Stimulated activated CD4-positive, alpha-beta T cell treated with anti-CD3 and anti-CD28 coated beads, Interleukin-12 subunit alpha, Interleukin-12 subunit beta, amount 100 ng/mL, for 24 hours (primary cell): Measurements from ENCODE around the gene SRPK1.
"Not testable (repeated sequence)": the region's sequence is repeated elsewhere in the genome, so short reads cannot be mapped to it uniquely, and the experiment has no call there.

ENCODE experiments used
- DNase-seq, 2 experiments: peaks; one replicate each; pipeline ENCODE4 v3.0.0-alpha.2; 2020; ENCODE audit warnings: low read depth in 2 of 2

SRPK1 gene

GRCh38 chr6:35931120-35931561 is 10.2 kb upstream of the SRPK1 start:
- no peak for DNase-seq

DNA sequence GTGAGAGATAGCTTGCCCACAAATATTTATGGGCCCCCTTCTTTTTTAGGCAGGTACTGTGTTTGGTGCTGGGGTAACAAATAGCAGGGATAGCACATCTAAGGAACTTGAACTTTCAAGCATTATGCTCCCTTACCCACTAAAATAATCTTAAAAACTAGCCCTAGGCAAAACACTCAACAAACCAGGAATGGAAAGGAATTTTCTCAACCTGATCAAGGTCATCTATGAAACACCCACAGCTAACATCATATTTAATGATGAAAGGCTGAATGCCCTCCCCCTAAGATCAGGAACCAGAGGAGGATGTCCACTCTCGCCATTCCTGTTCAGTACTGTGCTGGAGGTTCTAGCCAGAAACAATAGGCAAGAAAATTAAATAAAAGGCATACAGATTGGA is 8.7 kb upstream of the SRPK1 start:
- no peak for DNase-seq

DNA sequence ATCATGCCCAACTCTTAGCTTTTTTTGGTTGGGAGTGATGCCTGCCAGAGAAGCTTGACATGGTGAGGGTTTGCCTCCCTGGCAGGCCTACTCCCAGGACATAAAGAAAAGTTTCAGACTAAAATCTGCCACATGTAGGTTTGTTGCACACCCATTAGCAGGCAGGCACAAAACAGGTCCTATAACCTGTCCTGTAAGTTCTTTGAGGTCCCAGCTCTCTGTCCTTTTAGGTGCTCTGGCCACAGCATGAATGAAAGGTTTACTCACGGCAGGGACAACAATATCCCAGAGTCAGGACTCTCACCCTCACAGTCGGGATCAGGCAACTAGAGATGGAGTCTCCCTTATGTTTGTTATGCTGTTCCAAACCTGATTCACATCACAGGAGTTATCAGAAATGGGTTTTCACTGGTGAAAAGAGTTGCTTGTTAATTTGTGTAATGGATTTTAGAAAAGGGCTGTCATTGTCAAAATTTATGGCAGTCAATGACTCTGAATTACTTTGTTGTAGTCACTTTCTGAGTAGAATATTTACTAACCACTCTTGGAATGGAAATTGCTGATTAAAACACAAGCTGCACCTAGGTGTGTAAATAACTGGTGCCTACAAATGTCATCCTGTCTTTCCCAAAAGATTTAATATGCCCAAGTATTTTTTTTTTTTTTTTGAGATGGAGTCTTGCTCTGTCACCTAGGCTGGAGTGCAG is 5.8 kb upstream of the SRPK1 start:
- DNase-seq: no peak

DNA sequence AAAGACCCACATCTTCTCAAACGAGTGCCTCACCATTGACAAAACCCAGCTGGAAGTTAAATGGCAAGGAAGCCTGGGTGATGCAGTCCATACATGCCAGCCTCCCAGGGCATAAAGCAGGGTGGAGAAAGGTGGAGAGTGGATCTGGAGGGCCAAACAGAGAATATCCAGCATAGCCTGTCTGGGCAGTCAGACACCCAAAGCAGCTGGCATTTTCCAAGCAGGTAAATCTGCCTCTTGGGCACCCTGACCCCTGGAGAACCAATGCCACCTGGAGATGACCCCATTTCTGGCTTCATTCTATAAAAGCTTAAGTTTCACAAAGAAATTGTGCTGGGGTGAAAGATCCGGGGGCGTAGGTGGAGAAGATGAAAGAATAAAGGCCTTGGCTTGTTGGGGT is 5.1 kb upstream of the SRPK1 start:
- DNase-seq: no peak

DNA sequence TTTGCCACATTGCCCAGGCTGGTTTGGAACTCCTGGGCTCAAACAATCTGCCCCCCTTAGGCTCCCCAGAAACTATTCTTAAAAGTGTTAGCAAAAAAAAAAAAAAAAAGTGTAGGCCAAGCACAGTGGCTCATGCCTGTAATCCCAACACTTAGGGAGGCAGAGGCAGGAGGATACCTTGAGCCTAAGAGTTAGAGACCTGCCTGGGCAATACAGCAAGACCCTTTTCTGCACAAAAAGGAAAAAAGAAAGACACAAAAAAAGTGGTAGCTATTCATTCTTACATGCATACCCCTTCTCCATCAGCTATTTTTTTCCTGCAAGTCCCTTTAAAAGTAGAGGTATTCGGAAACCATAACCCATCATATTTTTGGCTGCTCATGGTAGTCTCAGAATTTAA is 3.2 kb upstream of the SRPK1 start:
- DNase-seq: no peak

- no peak for DNase-seq
Measured at GRCh38 chr6:35922139-35922554, 1.2 kb upstream of the SRPK1 start.

GRCh38 chr6:35919827-35920751 is 809 bp downstream of the SRPK1 start:
- DNase-seq: peak; percentile 36 to 46

- no peak for DNase-seq
Measured at GRCh38 chr6:35919085-35919826, 1.6 kb downstream of the SRPK1 start.

- not testable (repeated sequence) for DNase-seq
Measured at GRCh38 chr6:35916893-35917292, 4.0 kb downstream of the SRPK1 start.

DNA sequence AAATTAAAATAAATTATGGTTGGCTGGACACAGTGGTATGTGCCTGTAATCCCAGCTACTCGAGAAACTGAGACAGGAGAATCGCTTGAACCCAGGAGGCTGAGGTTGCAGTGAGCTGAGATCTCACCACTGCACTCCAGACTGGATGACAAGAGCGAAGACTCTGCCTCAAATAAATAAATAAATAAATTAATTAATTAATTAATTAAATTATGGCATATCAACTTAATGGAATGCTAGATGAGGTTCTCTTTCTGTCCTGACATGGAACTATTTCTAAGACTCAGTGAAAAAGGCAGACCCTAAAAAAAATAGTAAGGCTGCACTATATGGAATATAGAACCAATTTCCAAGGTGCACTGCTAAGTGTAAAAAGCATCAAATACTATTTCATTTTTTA is 4.8 kb downstream of the SRPK1 start:
- no peak for DNase-seq

GRCh38 chr6:35914536-35914935 is 6.4 kb downstream of the SRPK1 start:
- no peak for DNase-seq

DNA sequence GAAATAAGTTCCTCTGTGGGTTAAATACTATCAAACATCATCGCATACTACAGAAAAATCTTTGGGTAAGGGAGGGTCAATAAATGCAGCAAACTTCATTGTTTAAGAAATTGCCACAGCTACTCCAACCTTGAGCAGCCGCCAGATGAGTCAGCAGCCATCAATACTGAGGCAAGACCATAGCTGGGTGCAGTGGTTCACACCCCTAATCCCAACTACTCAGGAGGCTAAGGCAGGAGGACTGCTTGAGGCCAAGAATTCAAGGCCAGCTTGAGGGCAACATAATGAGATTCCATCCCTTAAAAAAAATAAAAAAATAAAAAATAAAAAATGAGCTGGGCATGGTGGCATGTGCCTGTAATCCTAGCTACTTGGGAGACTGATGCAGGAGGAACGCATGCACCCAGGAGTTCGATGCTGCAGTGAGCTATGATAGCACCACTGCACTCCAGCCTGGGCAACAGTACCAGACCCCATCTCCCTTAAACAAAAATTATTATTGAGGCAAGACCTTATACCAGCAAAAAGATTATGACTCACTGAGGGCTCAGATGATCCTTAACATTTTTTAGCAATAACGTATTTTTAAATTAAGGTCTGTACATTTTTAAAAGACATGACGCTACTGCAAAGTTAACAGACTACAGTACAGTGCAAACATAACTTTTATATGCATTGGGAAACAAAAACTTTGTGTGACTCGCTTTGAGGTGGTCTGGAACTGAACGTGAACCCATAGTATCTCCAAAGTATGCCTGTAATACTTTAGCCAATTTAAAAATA is 8.8 kb downstream of the SRPK1 start:
- no peak for DNase-seq

DNA sequence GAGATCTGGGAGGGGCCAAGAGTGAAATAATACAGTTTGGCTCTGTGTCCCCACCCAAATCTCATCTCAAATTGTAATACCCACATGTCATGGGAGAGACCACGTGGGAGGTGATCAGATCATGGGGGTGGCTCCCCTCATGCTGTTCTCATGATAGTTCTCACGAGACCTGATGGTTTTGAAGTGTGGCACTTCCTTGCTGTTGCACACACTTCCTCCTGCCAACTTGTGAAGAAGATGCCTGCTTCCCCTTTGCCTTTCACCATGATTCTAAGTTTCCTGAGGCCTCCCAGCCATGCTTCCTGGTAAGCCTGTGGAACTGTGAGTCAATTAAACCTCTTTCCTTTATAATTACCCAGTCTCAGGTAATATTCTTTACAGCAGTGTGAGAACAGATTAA is 11.3 kb downstream of the SRPK1 start:
- DNase-seq: not testable (repeated sequence)

GRCh38 chr6:35908753-35909401 is 12.0 kb downstream of the SRPK1 start:
- DNase-seq: not testable (repeated sequence)

GRCh38 chr6:35907750-35908149 is 13.1 kb downstream of the SRPK1 start:
- DNase-seq: no peak

DNA sequence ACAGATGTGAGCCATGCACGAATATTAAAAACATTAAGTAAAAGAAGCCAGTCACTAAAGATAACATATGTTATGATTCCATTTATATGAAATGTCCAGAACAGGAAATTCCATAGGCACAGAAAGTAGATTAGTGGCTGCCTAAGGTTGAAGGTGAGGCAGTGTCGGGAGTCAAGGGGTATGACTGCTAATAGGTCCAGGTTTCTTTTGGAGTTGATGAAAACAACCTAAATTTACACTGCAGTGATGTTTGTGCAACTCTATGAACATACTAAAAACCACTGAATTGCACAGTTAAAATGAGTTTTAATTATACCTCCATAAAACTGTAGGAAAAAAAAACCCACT is 14.4 kb downstream of the SRPK1 start:
- DNase-seq: no peak

- no peak for DNase-seq
Measured at GRCh38 chr6:35905841-35906498, 14.9 kb downstream of the SRPK1 start.

- DNase-seq: no peak
Measured at GRCh38 chr6:35905141-35905785, 15.6 kb downstream of the SRPK1 start.

DNA sequence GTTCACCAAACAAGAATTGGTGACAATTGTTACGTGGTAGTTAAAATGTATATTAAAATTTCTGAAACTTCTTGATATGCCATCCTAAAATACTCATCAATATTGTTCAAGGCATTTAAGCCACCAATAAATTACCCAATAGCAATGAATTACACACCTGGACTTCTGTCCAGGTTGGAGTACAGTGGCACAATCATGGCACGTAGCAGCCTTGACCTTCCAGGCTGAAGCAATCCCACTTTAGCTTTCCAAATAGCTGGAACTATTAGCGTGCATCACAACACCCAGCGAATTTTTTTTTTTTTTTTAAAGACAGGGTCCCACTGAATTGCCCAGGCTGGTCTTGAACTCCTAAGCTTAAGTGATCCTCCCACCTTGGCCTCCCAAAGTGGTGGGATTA is 17.2 kb downstream of the SRPK1 start:
- DNase-seq: no peak

DNA sequence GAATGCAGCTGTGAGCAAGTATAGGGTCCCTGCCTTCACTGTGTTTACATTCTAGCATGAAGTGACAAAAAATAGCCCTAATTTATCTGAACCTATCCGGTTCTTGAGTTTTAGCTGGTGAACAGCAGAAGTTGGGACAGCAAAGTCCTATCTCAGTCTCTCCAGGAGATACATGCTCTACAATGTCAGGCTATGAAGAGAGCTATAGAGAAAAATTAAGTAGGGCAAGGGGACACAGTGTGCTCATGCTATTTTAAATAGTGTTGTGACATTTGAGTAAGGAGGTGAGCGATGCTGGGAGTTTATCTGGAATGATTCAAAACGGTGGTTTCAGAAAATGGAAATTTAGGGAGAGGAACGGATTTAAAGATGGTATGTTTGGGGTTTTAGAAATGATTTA is 20.4 kb downstream of the SRPK1 start:
- DNase-seq: no peak
